ENCODE measurements around the gene FBXO21.
"Not testable (repeated sequence)": the region's sequence is repeated elsewhere in the genome, so short reads cannot be mapped to it uniquely, and the experiment has no call there.

Gene FBXO21

GRCh38 chr12:117199956-117200744 is 9.9 kb upstream of the FBXO21 start:
- DNase-seq, result not testable (repeated sequence)

DNA sequence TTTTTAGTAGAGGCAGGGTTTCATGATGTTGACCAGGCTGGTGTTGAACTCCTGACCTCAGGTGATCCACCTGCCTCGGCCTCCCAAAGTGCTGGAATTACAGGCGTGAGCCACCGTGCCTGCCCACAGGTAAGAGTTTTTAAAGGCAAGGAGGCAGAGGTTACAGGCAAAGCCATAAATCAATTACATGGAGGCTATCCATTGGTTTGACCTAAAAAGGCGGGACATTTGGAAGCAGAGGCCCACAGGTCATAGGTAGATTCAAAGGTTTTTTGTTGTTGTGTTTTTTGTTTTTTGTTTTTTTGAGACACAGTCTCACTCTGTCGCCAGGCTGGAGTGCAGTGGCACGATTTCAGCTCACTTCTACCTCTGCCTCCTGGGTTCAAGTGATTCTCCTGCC is 6.1 kb upstream of the FBXO21 start:
- DNase-seq, result not testable (repeated sequence)

DNA sequence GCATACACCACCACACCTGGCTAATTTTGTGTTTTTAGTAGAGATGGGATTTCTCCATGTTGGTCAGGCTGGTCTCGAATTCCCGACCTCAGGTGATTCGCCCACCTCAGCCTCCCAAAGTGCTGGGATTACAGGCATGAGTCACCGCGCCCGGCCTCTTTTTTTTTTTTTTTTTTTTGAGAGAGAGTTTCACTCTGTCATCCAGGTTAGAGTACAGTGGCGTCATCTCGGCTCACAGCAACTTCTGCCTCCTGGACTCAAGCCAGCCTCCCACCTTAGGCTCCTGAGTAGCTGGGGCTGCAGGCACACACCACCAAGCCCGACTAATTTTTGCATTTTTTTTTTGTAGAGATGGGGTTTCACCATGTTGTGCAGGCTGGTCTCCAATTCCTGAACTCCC is 4.8 kb upstream of the FBXO21 start:
- not testable (repeated sequence) for DNase-seq

DNA sequence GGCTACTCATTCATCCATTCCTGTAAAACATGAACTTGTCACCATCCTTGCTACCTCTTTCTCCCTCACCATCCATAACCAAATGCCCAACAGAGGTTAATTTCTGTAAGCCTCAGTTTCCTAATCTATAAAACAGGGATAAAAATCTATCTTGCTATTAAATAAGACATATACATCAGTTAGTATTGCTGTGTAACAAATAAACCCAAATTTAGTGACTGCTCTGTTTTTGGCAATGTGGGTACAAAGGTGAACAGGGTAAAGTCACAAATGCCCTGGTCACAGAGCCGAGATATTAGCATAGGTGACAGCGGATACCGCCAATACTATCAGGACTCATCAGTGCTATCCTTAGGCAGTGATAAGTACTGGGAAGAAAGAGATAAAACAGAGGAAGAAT is 3.6 kb upstream of the FBXO21 start:
- no peak for DNase-seq

- not testable (repeated sequence) for DNase-seq
Measured at GRCh38 chr12:117192581-117192980, 2.3 kb upstream of the FBXO21 start.

GRCh38 chr12:117192057-117192456 is 1.8 kb upstream of the FBXO21 start:
- no peak for DNase-seq

GRCh38 chr12:117189725-117190209 is 503 bp downstream of the FBXO21 start:
- peak; percentile 36 for DNase-seq

- no peak for DNase-seq
Measured at GRCh38 chr12:117188961-117189724, 1.1 kb downstream of the FBXO21 start.

GRCh38 chr12:117188121-117188665 is 2.1 kb downstream of the FBXO21 start:
- no peak for DNase-seq

DNA sequence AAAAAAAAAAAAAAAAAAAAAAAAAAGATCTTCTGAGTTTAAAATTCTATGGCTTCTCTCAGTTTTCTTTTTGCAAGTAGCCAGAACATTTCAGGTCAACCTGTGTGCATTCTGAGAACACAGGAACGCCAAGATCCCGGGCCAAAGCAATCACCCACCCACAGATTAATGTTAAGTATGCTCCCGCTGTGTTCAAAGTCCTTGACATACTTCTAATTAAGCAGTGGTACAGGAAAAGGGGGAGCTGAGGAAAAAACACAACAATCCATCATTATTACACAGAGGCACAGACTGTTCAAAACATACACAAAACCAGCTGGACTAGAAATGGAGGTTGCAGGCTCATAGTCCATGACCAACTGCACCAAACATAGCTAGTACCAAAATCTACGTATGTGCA is 2.8 kb downstream of the FBXO21 start:
- DNase-seq, result no peak

DNA sequence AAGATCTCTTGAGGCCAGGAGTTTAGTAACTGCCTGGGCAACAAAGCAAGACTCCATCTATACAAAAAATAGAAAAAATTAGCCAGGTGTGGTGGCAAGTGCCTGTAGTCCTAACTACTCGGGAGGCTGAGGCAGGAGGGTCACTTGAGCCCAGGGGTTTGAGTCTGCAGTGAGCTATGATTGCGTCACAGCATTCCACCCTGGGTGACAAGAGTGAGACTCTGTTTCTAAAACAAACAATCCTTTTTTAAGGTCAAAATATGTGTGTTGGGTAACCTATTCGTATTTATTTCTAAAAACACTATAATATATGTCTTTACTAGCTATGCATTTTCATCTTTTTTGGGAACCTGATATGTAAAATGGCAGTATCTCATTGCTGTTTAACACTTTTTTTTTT is 7.4 kb downstream of the FBXO21 start:
- no peak for DNase-seq

- DNase-seq, result not testable (repeated sequence)
Measured at GRCh38 chr12:117181468-117181843, 8.8 kb downstream of the FBXO21 start.

- no peak for DNase-seq
Measured at GRCh38 chr12:117180758-117181467, 9.4 kb downstream of the FBXO21 start.

DNA sequence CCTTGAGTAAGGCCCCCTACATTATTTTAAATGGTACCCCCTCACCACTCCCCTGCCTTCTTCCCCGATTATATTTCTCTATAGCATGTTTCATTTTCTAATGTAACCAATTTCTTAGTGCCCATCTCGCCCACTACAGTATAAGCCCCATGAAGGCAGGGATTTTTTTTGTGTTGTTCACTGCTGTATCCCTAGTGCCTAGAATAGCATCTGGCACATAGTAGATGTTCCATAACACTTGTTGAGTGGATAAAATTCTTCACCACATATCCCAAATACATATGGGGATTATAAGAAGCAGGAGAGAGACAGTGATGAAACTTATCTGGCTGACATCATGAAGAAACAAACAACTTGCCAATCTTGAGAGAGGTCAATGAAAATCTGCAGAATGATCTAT is 11.5 kb downstream of the FBXO21 start:
- no peak for DNase-seq

GRCh38 chr12:117178301-117178700 is 12.0 kb downstream of the FBXO21 start:
- DNase-seq, result no peak

DNA sequence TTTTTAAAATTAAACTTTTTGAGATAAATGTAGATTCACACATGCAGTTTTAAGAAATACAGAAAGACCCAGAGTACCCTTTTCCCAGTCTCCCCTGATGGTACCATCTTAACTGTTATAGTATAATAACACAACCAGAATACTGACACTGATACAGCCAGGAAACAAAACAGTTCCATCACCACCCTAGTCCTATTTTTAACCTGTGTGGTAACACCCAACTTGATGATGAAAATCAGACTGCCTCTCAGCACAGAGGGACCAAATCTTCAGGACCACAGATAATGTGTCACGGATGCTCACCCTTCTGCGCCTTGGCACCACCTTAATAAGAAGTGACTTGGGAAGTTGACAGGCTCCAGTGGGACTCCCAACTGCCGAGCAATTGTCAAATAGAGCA is 18.1 kb downstream of the FBXO21 start:
- no peak for DNase-seq

DNA sequence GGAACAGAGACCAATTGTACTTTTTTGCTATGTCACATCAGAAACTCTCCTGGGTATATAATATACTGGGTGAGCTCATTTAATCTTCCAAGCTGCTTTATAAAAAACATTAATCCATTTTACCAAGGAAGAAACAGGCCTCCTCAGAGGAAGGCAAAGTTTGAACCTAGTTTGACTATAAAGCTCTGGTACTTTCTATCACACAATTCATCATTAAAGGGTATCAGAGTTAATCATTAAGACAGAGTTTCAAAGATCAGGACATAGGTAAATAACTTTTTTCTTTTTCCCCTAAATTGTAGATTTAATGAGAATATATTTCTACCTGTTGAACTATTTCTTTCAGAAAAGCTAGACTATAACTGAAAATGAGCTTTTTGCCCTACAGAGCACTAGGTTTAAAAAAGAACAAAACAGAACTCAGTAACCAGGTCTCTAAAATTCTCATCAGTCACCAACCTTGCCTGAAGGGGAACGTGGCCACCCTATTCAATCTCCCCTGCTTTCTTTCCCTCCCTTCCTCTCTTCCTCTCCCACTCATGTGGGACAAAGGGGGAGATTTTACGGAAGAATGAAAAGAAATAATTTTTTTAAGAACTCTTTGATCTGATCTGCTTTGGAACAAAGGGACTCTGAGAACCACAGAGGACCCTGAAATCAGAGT is 18.6 kb downstream of the FBXO21 start:
- DNase-seq, result no peak

GRCh38 chr12:117169548-117169947 is 20.7 kb downstream of the FBXO21 start:
- DNase-seq, result no peak

GRCh38 chr12:117168976-117169375 is 21.3 kb downstream of the FBXO21 start:
- DNase-seq, result no peak

DNA sequence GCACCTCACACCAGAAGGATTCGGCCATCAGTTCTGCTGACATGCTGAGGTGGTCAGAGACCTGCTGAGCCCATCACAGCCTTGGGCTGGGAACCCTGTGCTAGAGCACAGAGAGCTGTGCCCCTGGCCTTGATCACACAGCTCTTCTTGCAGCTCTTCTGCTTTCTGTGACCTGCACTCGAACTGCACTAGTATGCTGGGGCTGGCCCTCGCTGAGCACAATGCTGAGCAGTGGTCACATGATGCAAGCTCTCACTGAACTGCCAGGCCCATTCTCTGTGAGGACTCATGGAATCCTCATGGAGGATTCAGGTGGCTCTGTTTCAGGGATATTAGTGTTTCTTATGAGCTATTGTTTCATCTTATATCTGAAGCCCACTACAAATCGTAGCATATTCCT is 22.5 kb downstream of the FBXO21 start:
- DNase-seq, result no peak

DNA sequence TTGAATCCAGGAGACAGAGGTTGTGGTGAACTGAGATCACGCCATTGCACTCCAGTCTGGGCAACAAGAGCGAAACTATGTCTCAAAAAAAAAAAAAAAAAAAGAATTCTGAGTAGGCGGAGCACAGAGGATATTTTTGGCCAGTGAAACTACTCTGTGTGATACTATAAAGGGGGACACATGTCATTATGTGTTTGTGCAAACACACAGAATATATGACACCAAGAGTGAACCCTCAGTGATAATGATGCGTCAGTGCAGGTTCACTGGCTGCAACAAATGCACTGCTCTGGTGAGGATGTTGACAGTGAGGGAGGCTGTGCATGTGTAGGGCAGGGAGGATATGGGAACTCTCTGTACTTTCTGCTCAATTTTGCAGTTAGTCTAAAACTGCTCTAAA is 24.2 kb downstream of the FBXO21 start:
- no peak for DNase-seq

- DNase-seq, result no peak
Measured at GRCh38 chr12:117165342-117165741, 24.9 kb downstream of the FBXO21 start.

DNA sequence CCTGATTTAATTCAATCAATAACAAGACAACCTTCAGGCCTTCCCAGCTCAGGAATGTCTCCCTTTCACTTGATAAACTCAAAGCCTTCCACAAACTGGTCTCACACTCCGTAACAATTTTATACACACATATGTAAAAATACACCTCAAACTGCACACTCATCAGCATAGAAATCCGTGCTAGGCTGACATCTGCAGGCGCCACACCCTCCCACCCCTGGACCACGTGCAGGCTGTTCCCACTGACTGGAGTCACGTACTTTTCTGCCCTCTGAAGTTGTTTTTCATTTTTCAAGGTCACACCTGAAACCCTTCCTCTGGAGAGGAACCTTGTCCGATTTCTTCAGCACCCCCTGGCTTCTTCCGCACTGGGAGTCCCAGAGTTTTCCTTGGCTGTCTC is 27.6 kb downstream of the FBXO21 start:
- no peak for DNase-seq

All from activated CD4-positive, alpha-beta T cell treated with anti-CD3 and anti-CD28 coated beads, Interleukin-2, Interleukin-6, amounts not matched to agents 100 ng/mL and 50 ng/mL, durations not matched to agents 16 hours and 8 hours (primary cell).